NCI-H748 (cell line): ENCODE results near the gene RNF157.

Experiments used
- DNase-seq: peaks from one replicate; lab custom pipeline; 2025; ENCODE audit not compliant: unreplicated experiment; lab: John Stamatoyannopoulos, UW

Gene RNF157

GRCh38 chr17:76160896-76161528 lies 79.3 kb downstream of the RNF157 start:
- DNase-seq, result no peak

- no peak for DNase-seq
Observed at GRCh38 chr17:76159157-76159556, 81.1 kb downstream of the RNF157 start.

GRCh38 chr17:76157759-76158158 lies 82.5 kb downstream of the RNF157 start:
- DNase-seq, result no peak

DNA sequence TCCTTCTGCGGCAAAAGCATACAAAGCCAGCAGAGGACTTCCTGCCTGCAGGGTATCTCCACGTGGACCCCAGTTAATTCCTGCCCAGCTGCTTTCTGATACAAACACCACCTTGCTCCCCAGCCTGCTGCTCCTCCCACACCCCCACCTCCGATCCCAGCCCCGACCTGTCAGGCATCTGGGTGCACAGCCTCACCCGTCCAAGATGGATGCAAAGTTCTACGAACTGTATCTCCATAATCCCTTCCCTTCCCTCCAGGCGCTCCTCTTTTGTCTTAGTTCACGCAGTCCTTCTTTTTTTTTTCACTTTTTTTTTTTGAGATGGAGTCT lies 83.7 kb downstream of the RNF157 start:
- no peak for DNase-seq

- DNase-seq, result no peak
Observed at GRCh38 chr17:76155988-76156661, 84.2 kb downstream of the RNF157 start.

DNA sequence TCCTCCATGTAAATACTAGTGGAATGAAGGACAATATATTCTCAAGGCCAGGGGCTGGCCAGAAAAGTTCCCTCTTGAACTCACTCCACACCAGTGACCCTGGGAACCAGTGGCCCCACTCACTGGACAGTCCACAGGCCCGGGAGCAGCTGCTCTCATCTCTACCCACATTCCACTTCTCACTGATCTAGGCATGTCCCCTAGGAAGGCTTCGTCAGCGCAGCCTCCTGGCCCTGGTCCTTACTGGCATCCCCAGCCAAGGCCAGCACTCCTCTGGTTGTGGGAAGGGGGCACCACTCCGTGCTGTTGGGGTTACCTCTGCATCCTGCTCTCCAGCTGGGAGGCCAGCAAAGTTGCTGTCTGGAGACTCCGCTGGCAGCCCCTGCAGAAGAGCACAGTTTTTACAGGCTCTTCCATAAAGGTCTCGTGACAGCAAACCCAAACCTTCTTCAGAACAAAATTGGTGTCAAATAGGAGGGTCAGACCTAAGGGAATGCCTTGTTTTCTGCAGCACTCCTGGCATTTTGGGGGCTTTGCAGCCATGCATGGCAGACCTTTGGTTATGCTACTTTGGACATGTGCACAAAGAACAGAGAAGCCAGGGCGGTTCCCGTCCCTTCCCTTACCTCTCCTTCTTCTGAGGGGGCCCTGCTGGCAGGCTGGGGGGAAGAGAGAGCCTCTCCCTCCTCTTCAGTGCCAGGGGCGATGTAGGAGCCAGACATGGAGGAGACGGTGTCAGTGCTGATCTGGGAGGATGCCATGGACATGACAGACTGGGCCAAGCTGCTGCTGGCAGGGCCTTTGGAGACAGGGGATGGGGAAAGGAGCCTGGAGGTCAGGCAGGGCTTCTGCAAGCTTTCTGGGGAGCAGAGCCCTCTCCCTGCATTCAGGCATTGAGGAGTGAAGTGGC lies 85.1 kb downstream of the RNF157 start:
- DNase-seq, result no peak

DNA sequence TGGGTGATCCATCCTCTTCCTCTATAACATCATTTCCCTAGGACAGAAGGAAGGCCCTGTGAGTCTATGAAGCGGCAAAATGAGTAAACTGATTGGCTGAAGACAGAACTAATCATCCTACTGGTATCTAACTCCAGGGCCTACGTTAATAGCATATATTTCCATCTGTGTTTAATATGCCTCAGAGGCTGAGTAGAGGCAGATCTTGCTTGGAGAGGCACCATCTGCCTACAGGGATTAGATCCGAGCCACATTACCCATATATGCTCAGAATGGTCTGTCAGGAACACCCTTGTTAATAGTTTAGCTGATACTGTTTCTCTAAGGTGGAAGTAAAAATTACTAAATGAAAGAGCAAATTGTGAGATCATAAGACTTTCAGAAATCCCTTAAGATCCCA lies 86.0 kb downstream of the RNF157 start:
- no peak for DNase-seq

DNA sequence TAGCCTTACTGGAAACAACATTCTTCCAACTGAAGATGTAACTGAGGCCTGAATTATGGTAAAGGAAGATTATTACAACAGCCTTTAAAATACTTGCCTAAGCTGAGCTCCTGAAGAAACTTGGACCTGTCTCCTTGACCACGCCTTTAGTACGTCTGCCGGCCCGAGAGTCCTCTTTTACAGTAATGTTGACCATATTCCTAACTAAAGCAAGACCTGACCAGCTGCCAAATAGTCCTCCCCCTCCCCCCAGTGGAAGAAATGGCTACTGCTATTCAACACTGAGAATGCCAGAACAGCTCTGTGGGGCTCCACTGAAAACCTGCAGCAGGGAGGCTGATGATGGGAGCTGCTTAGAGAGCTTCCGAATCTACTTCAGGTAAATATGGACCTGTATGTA lies 86.7 kb downstream of the RNF157 start:
- no peak for DNase-seq

- no peak for DNase-seq
Observed at GRCh38 chr17:76153202-76153601, 87.1 kb downstream of the RNF157 start.

DNA sequence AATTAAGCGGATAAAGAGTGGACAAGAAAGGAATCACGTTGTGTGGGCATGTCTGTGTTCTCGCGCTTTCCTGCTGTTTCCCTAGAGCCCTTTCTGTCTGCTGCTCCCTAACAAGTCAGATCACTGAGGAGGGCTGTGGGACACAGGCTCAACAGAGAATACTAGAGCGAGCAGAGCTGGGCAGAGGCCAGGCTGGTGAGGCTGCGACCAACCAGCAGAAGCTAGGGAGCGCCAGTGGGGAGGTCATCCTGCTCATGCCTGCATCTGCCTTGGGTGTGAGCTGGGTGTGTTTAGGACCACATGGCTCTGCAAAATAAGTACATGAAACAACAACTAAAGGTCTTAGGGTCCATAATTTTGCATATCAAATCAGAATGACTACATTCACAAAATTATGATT lies 87.7 kb downstream of the RNF157 start:
- no peak for DNase-seq

DNA sequence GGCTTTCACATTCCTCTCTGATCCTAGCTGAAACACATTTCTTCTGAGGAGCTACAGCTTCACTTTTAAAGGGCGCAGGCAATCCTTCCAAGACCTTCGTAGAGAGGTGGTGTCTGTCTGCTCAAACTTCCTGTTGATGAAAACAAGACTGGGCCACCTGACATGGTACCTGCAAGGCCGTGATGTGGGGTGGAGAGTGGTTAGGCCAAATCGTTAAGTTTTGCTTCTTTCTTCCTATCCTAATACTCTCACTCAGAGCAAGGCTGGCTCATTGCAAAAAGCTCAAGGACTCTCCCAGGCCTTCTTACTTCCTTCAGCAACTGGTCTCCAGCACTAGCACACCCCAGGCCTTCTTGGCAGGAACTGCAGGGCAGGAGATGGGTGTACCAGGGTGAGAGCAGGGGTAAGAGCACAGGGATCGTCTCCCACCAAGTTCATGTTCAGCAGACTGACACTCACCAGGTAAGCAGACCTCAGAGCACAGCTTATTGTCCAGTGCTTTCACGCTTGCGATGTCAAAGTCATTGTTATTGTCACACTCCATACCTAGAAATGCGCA lies 88.3 kb downstream of the RNF157 start:
- DNase-seq, result no peak

DNA sequence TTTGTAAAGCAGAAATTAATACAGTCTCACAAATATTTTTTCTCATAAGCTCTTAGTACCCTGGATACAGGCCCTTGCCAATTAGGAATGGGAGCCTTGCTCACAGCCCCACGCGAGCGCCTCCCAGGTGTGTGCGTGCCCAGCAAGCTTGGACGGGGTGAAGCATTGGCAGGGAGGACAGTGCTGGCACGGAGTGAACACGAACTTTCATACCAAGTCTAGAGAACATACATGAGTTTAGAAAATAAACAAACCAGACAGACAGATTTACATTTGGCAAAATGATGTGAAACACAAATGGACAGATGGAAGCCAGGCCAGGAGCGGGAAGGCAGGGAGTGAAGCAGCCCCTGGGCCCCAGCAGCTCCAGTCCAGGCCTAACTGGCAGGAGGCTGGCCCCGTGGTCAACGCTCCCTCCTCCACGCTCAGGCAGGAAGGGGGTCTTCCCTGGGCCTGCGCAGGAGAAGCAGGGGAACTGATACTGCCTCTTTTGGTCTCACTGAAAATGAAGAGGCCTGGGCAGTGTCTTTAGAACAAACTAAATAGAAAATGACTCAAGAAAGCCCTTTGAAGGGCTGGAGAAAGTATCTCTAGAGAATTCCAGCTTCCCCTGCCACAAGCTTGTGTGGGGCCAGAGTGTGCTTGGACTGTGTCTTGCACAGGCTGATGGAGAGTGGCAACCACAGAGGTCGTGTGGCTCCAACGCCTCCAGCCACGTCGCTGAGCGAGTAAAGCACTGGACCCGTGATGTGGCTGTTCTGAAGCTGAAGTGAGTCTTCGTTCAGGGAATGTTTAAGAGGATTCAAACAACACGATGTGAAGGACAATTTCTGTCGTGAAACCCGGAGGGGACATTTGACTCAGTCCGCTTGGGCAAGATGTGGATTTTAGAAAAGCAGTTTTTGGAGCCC lies 89.3 kb downstream of the RNF157 start:
- no peak for DNase-seq

DNA sequence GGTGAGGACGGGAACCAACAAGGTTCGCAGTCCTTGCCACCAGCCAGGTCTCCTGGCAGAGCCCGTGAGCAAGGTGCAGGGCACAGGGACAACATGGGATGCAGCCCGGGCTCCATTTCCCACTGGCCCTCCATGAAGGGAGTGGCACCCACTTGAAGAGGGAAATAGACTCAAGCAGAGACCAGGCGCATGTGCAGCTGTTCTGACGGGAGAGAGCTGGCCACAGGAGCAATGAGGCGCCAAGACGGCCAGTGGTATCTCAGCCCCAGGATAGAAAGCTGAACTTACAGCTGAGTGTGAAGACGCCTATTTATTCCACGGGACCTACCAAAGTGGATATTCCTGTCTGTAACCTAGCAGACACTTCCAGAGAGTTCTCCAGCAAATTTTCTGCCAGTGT lies 91.1 kb downstream of the RNF157 start:
- no peak for DNase-seq

DNA sequence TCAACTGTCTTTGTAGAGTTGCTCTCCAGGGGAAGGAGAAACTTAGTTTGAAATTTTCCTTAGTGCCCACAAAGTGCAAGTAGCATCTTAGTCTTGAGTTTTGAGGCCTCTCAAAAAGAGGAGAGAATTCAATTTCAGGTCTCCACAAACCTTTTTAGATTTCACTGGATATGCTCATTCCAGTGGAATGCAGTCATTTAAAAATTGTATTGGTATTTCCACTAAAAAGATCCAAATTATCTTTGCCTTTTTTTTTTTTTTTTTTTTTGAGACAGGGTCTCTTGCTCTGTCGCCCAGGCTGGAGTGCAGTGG lies 92.3 kb downstream of the RNF157 start:
- no peak for DNase-seq

DNA sequence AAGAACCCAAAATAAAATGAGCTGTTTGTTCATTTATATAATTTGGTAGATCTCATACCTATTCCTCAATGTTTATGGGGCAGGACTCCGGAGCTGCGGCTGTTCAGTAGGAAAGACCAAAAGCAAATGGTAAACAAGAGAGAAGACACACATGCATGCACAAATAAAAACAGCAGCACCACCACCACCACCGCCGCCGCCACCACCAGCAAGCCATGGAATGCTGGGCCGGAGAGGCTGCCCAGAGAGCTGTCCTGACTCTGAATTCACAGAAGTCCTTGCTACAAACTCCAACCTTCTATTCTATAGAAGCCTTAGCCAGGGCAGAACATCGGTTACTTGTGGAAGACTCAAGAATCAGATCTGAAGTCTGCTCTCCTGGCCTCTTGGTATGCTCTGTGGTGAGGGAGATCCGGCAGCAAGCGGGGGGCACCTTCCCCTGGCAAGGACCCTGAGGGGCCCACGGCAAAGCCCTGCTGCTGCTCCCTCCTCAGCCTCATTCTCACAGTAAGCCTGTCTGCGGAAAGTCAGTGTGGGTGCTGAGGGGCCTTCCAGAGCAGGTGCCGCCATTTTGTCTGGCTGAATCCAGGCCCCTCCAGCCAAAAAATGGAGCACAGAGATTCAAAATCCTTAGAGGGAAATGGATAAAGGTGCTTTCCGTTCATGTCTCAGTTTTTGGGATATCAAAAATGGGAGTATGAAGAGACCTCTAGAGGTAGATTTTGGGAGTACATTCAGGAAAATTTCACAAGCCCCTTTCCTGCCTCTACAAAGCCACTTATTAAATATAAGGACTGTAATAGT lies 92.9 kb downstream of the RNF157 start:
- DNase-seq, result peak; percentile 31

DNA sequence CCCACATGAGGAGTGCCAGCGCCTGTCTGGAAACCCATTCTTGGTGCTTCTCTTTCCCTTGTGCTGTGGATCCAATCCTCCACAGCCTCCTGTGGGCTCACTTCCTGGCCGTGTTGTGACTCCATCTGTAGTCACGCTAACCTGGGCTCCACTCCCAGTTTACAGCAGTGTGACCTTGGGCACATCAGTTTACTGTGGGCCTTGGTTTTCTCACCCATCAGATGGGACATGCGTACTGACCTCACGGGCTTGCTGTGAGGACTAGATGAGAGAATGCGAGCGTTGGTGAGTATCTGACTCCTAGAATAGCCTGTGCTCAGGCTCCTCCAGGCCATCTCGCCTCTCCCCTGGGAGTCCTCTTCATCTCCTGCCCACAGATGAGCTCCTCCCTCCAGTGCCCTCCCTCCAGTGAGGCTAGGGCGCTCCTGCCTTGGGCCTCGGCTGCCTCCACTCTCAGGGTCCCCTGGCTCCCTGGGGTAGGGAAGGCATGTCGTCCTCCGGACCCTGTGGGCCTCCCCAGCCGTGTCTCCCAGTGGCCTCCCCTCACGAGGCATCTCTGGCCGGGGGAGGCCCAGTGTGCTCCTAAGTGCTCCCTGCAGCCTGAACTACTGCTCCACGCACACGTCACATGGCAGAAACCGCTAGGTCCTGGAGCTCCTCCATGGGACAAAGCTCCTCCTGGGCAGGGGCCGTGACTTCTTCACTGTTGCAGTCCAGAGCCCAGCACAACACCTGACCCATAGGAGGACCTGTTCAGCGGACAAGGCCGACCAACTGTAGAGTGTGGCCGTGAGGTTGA lies 94.0 kb downstream of the RNF157 start:
- no peak for DNase-seq

DNA sequence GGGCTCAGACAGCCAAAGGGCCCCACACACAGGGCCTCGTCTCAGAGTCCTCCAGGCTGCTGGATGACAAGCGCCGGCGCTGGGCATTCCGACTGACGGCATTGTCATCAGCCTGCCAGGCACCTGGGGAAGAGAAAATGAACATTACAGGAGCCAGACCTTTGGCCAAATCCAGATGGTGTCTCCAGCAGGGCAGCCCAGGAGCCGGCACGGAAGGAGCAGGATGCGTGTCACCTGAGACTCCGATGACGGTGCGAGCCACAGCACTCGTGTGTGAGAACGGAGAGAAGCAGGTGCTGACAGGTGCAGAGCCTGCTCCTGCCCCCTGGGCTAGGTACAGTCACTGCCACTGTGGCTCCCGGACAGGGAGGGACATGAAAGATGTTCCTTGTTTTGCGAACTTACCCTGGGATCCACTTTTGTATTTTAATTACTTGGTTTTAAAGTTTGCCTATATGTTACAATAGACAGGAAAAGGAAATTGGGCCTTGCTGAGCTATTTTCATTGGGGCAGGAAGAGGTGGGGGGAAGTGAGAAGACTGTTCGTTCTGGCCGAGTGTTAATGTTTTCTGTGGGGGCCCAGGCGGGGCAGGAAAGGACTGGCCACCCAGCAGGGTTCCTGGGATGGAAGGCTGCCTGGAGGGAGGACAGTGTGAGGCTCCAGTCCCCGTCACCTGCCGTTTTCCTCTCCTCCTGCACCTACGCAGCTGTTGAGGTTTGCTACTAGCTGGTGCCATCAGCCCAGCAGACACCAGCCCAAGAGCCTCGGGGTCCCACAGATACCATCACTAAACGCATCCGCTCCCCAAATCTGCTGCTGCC lies 94.9 kb downstream of the RNF157 start:
- DNase-seq, result peak; percentile 14

DNA sequence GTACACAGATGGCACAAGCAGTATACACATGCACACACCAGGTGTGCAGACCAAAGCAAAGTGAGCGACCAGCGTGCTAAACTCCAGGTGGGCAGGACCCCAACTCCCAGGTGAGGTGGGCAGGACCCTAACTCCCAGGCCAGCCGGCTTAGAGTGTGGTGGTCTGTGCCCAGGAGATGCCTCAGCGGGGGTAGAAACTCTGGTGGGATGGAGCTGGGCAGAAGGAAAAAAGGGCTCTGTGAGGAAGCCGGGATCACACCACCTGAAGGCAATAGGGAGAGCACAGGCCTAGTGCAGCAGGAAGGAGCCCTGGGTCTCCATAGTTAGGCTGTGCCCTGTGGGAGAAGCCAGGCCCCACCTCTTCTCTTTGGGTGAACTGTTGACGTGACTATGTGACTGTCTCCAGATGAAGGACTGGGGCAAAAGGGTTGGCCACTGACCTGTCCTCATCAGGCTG lies 97.7 kb downstream of the RNF157 start:
- DNase-seq, result no peak
